KMS-11 (cell line): ENCODE measurements around the gene GUCA1C.

Experiments
- H2AFZ ChIP-seq: fragments of 200-600 bp; sonication (generic); 2 replicates; pipeline ENCODE4 v1.6.1; 2016; ENCODE audit warnings: antibody characterized with exemption, mixed run types, low read depth
- H3K27ac ChIP-seq: fragments of 200-600 bp; sonication (generic); 2 replicates; pipeline ENCODE4 v1.6.1; 2016; ENCODE audit warnings: mild to moderate bottlenecking, mixed run types
- H3K27me3 ChIP-seq: fragments of 200-600 bp; sonication (generic); 2 replicates; pipeline ENCODE4 v1.6.1; 2017; ENCODE audit warnings: mild to moderate bottlenecking, low read depth, mixed run types, moderate library complexity; ENCODE audit not compliant: insufficient read depth
- H3K36me3 ChIP-seq: fragments of 200-600 bp; sonication (generic); 2 replicates; pipeline ENCODE4 v1.6.1; 2017; ENCODE audit warnings: mild to moderate bottlenecking, mixed run types; ENCODE audit not compliant: insufficient read depth
- H3K4me1 ChIP-seq: fragments of 200-600 bp; sonication (generic); 2 replicates; pipeline ENCODE4 v1.6.1; 2016; ENCODE audit warnings: mild to moderate bottlenecking, low read depth, mixed run types; ENCODE audit not compliant: poor library complexity, severe bottlenecking
- H3K4me2 ChIP-seq: fragments of 200-600 bp; sonication (generic); 2 replicates; pipeline ENCODE4 v1.7.0; 2016; ENCODE audit warnings: mild to moderate bottlenecking, mixed run types
- H3K4me3 ChIP-seq: fragments of 200-600 bp; sonication (generic); IDR thresholded peaks from 2 replicates; pipeline ENCODE4 v1.6.1; 2017; ENCODE audit warnings: low read depth, low read length, mixed read lengths; ENCODE audit not compliant: insufficient read depth
- H3K79me2 ChIP-seq: fragments of 200-600 bp; sonication (generic); 2 replicates; pipeline ENCODE4 v1.6.1; 2016; ENCODE audit warnings: low read depth, mixed run types; ENCODE audit not compliant: insufficient read depth
- H3K9ac ChIP-seq: fragments of 200-600 bp; sonication (generic); 2 replicates; pipeline ENCODE4 v1.6.1; 2016; ENCODE audit warnings: mild to moderate bottlenecking, mixed run types
- H4K20me1 ChIP-seq: fragments of 200-600 bp; sonication (generic); 2 replicates; pipeline ENCODE4 v1.6.1; 2016; ENCODE audit warnings: mild to moderate bottlenecking, mixed run types; ENCODE audit not compliant: insufficient read depth
- CTCF ChIP-seq: fragments of 200-600 bp; sonication (generic); conservative IDR thresholded peaks from 2 replicates; pipeline ENCODE4 v1.6.1; 2017; ENCODE audit warnings: low read depth, mild to moderate bottlenecking, antibody characterized with exemption, low read length, moderate library complexity, mixed read lengths

Gene GUCA1C

GRCh38 chr3:108861401-108861800 lies 92.3 kb downstream of the GUCA1C start:
- no peaks in the 10 kb centered on the region for H3K27me3 ChIP-seq
- TF ChIP-seq CTCF: no peak
- no peaks in the 10 kb centered on the region for H3K36me3 ChIP-seq
- H3K27ac ChIP-seq: no peak overlapping the region
- no peaks in the 10 kb centered on the region for H3K79me2 ChIP-seq
- no peak overlapping the region for H3K4me2 ChIP-seq
- H3K4me1 ChIP-seq: no peaks in the 10 kb centered on the region
- no peak overlapping the region for H2AFZ ChIP-seq
- H3K4me3 ChIP-seq: no peak overlapping the region
- H3K9ac ChIP-seq: no peak overlapping the region
- H4K20me1 ChIP-seq: no peaks in the 10 kb centered on the region
